Activated CD8-positive, alpha-beta T cell treated with anti-CD3 and anti-CD28 coated beads for 36 hours (primary cell): Measurements from ENCODE around the gene GARIN5B. TPM values are rescaled to one million over a fixed set of nuclear protein-coding genes. Genes with fewer than 3 reads are reported as not detected.

Source experiments
- ATAC-seq: fragments of 200-7000 bp; cut with Tn5 transposase; one replicate; pipeline ENCODE4 v1.10.0; 2021; ENCODE audit warnings: mild to moderate bottlenecking, moderate library complexity
- CTCF ChIA-PET: fragments of 350-600 bp; sonication (Branson Sonifier 250); formaldehyde crosslinking; loops from one replicate; lab custom pipeline; 2021; ENCODE audit warnings: antibody characterized with exemption; lab: Charles Lee
- POLR2A ChIA-PET: fragments of 350-600 bp; sonication (Branson Sonifier 250); formaldehyde crosslinking; loops from one replicate; lab custom pipeline; 2021; ENCODE audit warnings: antibody characterized with exemption; lab: Charles Lee
- DNase-seq: peaks from one replicate; pipeline ENCODE4 v3.0.0-alpha.2; 2020
- H3K27ac Mint-ChIP-seq: one replicate; pipeline ENCODE4 v1.8.0; 2021; ENCODE audit warnings: mild to moderate bottlenecking, mixed read lengths
- H3K27me3 Mint-ChIP-seq: one replicate; pipeline ENCODE4 v1.8.0; 2021; ENCODE audit warnings: mixed read lengths
- H3K36me3 Mint-ChIP-seq: one replicate; pipeline ENCODE4 v1.8.0; 2021; ENCODE audit warnings: low read depth, mixed read lengths
- H3K4me1 Mint-ChIP-seq: one replicate; pipeline ENCODE4 v1.8.0; 2021; ENCODE audit warnings: low read depth, mixed read lengths
- H3K4me3 Mint-ChIP-seq: one replicate; pipeline ENCODE4 v1.8.0; 2021; ENCODE audit warnings: mild to moderate bottlenecking, moderate library complexity, mixed read lengths
- H3K9me3 Mint-ChIP-seq: one replicate; pipeline ENCODE4 v1.8.0; 2021; ENCODE audit warnings: mixed read lengths
- intact Hi-C: fragments of 100-400 bp; cut with micrococcal nuclease; formaldehyde crosslinking; loops from one replicate; pipeline ENCODE4 v1.10.0; 2022
- total RNA-seq, 2 experiments: library from RNA; stranded (reverse); gene quantifications; one replicate each; pipeline ENCODE4 v1.2.3, GENCODE V29; 2021
- TF ChIP-seq, protein P1 (sequence below): fragments of 200-600 bp; IDR thresholded peaks from one replicate; pipeline ENCODE4 v1.8.0; 2022; ENCODE audit warnings: antibody characterized with exemption, mild to moderate bottlenecking

GARIN5B gene
- total RNA-seq, 2 experiments from 2014 or later: not detected

DNA sequence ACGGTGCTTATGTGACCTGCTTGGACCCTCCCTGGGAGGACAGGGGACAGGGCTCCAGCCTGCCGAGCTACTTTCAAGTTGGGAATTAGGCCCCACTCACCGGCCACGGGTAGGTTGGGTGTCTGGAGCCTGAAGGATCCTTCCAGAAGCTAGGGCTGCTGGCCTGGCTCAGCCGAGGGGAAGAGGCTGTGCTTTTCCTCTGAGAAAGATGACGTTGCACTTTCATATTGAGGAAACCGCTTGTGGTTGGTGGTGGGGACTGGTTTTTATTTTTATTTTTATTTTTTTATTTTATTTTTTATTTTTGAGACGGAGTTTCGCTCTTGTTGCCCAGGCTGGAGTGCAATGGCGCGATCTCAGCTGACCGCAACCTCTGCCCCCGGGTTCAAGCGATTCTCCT, 37.9 kb downstream of the GARIN5B start, which contains the start of gene TMEM150B:
Gene TMEM150B, minus strand, starts transcription at position 170 of the 400 bp plus-strand sequence. CDS start 4,305 bp downstream, outside the sequence.
- H3K27me3 Mint-ChIP-seq: peaks cover 8% of the 10 kb centered on the region
- DNase-seq: no peak
- no peak within 1 kb of the TSS for H3K4me3 Mint-ChIP-seq
- no peaks in the 10 kb centered on the region for H3K4me1 Mint-ChIP-seq
- no peaks in the 10 kb centered on the region for H3K9me3 Mint-ChIP-seq
- CTCF ChIA-PET: interaction anchor here (1.5 kb wide), 2 partner anchors 23 to 59 kb away, joined by 3 to 9 read pairs; partner anchors contain the start of gene TMEM238
- POLR2A ChIA-PET: no interaction called here
- no peaks in the 10 kb centered on the region for H3K36me3 Mint-ChIP-seq
- no peak within 1 kb of the TSS for H3K27ac Mint-ChIP-seq
- no peak for ATAC-seq
- intact Hi-C loops: no loop called here
- TF ChIP-seq, protein P1, sequence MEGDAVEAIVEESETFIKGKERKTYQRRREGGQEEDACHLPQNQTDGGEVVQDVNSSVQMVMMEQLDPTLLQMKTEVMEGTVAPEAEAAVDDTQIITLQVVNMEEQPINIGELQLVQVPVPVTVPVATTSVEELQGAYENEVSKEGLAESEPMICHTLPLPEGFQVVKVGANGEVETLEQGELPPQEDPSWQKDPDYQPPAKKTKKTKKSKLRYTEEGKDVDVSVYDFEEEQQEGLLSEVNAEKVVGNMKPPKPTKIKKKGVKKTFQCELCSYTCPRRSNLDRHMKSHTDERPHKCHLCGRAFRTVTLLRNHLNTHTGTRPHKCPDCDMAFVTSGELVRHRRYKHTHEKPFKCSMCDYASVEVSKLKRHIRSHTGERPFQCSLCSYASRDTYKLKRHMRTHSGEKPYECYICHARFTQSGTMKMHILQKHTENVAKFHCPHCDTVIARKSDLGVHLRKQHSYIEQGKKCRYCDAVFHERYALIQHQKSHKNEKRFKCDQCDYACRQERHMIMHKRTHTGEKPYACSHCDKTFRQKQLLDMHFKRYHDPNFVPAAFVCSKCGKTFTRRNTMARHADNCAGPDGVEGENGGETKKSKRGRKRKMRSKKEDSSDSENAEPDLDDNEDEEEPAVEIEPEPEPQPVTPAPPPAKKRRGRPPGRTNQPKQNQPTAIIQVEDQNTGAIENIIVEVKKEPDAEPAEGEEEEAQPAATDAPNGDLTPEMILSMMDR: no peak

DNA sequence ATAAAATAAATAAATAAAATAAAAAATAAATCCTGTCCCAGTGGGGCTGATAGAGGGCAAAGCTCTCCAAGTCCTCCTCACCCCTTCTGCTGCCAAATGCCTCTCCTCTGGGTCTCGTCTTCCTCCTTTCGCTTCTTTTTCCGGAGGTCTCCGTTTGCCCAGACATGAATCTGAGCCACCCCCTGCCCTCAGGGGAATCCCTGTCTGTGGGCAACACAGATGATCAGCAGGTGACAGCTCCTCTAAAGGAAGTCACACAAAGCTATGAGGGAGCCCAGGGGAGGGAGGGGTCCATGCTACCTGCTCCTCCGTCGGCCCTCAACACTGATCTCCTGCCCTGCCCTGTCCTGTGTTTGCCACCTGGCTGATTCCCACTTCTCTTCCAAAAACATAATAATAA, 38.4 kb downstream of the GARIN5B start:
- ChIA-PET POLR2A (no interaction called here), CTCF (interaction anchor here (1.5 kb wide), 2 partner anchors 23 to 60 kb away, joined by 3 to 9 read pairs; partner anchors contain the start of gene TMEM238)
- Mint-ChIP-seq H3K9me3 (no peaks in the 10 kb centered on the region), H3K27me3 (peaks cover 8% of the 10 kb centered on the region), H3K4me1 (no peaks in the 10 kb centered on the region), H3K27ac (no peak overlapping the region), H3K4me3 (no peak overlapping the region), H3K36me3 (no peaks in the 10 kb centered on the region)
- TF ChIP-seq, protein P1: no peak
- DNase-seq (no peak), ATAC-seq (no peak)
- intact Hi-C loops: no loop called here

DNA sequence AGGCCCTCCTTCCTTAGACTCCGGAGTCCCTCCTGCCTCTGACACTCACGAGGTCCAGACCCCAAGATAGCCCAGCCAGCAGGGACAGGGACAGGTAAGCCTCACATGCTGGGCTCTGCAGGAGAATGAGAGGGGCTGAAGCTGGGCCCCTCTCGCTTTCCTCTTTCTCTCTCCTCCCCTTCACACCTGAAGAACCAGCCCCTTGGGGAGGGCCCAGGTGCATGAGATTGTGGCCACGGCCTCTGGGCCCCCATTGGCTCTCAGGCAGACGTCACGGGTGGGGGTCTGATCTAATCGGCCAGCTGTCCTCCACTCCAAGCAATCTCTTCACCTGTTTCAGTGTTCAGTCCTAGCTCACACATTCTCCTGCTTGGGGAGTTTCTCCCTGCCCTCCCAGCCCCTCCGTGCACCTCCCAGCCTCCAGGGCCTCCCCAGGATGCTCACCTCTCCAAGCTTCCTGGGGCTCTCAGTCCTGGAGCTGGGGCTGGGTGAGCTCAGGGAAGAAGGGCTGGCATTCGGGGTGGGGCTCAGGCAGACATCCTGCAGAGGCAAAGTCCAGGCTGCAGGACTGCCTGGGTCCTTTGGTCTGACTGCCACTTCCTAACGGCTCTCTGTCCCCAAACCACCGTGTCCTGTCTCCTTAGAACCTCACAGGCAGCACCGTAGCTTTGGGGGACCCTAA, 40.7 kb downstream of the GARIN5B start:
- Mint-ChIP-seq H3K4me3 (no peak overlapping the region), H3K36me3 (no peaks in the 10 kb centered on the region), H3K9me3 (no peaks in the 10 kb centered on the region), H3K4me1 (no peaks in the 10 kb centered on the region), H3K27ac (no peak overlapping the region), H3K27me3 (peaks cover 5% of the 10 kb centered on the region)
- intact Hi-C loops: no loop called here
- no peak for DNase-seq
- no peak for ATAC-seq
- ChIA-PET POLR2A (interaction anchor here (1.4 kb wide), 1 partner anchor 85 kb away, joined by 4 read pairs; the partner anchor contains the start of gene UBE2S), CTCF (interaction anchor here (1.4 to 2.8 kb wide), 2 partner anchors 20 to 62 kb away, joined by 4 to 8 read pairs; partner anchors contain the start of gene TMEM238)
- TF ChIP-seq, protein P1: no peak

DNA sequence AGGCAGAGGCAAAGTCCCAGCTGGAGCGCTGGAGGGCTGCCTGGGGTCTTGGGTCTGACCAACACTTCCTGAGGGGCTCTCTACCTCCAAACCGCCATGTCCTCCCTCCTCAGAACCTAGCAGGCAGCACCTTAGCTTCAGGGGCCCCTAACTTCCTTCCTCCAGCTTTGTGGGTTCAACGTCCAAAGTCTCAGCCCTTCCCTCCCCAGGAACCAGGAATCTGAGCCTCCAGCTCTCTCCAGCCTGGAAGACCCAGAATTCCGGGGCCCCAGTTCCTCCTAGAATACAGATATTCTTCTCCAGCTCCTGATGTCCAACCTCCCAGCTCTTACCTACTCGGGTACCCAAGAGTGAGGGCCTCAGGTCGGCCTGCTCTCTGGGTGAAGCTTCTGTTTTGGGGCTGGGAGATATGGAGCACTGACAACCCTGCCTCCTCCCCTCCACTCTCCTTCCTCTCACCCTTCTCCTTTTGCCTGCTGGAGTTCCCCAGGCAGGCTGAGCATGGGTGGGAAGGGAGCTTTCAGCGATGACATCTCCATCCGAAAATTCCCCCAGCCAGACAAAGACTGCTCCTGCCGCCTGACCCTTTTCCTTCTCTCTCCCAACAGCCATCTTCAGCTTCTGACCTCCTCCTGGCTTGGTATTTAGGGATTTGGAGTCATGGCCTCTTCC, 41.5 kb downstream of the GARIN5B start:
- ATAC-seq: no peak
- no peaks in the 10 kb centered on the region for H3K9me3 Mint-ChIP-seq
- intact Hi-C loops: no loop called here
- H3K27me3 Mint-ChIP-seq: peaks cover 5% of the 10 kb centered on the region
- H3K4me3 Mint-ChIP-seq: no peak overlapping the region
- no peaks in the 10 kb centered on the region for H3K36me3 Mint-ChIP-seq
- DNase-seq: no peak
- ChIA-PET CTCF (interaction anchor here (1.4 to 2.8 kb wide), 2 partner anchors 20 to 63 kb away, joined by 4 to 8 read pairs; partner anchors contain the start of gene TMEM238), POLR2A (interaction anchor here (1.4 kb wide), 1 partner anchor 85 kb away, joined by 4 read pairs; the partner anchor contains the start of gene UBE2S)
- H3K4me1 Mint-ChIP-seq: no peaks in the 10 kb centered on the region
- TF ChIP-seq, protein P1: no peak
- H3K27ac Mint-ChIP-seq: no peak overlapping the region
